Measurements from ENCODE around the gene RNF208. TPM values are rescaled to one million over a fixed set of nuclear protein-coding genes. Genes with fewer than 3 reads are reported as not detected.
A peak's percentile ranks its signal among the peaks of the same experiment; 100 is the strongest.

Gene RNF208
- total and polyA plus RNA-seq, 10 of the 15 experiments (the other 5 are each of a cell fraction or from before 2014, with no cell fraction given), result 0.06 to 10.7 (median 0.77) TPM

- peak; percentile 35; the same call in 1 of the 2 replicates for TF ChIP-seq STAT1 (conservative IDR thresholded peaks at IDR 0.05)
- TF ChIP-seq, protein P1, sequence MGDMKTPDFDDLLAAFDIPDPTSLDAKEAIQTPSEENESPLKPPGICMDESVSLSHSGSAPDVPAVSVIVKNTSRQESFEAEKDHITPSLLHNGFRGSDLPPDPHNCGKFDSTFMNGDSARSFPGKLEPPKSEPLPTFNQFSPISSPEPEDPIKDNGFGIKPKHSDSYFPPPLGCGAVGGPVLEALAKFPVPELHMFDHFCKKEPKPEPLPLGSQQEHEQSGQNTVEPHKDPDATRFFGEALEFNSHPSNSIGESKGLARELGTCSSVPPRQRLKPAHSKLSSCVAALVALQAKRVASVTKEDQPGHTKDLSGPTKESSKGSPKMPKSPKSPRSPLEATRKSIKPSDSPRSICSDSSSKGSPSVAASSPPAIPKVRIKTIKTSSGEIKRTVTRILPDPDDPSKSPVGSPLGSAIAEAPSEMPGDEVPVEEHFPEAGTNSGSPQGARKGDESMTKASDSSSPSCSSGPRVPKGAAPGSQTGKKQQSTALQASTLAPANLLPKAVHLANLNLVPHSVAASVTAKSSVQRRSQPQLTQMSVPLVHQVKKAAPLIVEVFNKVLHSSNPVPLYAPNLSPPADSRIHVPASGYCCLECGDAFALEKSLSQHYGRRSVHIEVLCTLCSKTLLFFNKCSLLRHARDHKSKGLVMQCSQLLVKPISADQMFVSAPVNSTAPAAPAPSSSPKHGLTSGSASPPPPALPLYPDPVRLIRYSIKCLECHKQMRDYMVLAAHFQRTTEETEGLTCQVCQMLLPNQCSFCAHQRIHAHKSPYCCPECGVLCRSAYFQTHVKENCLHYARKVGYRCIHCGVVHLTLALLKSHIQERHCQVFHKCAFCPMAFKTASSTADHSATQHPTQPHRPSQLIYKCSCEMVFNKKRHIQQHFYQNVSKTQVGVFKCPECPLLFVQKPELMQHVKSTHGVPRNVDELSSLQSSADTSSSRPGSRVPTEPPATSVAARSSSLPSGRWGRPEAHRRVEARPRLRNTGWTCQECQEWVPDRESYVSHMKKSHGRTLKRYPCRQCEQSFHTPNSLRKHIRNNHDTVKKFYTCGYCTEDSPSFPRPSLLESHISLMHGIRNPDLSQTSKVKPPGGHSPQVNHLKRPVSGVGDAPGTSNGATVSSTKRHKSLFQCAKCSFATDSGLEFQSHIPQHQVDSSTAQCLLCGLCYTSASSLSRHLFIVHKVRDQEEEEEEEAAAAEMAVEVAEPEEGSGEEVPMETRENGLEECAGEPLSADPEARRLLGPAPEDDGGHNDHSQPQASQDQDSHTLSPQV (IDR thresholded peaks at IDR 0.05), result no peak; the same call in 1 of the 2 replicates
- TF ChIP-seq NR2F1 (conservative IDR thresholded peaks at IDR 0.05), result peak; percentile 74
- TF ChIP-seq, protein P2, sequence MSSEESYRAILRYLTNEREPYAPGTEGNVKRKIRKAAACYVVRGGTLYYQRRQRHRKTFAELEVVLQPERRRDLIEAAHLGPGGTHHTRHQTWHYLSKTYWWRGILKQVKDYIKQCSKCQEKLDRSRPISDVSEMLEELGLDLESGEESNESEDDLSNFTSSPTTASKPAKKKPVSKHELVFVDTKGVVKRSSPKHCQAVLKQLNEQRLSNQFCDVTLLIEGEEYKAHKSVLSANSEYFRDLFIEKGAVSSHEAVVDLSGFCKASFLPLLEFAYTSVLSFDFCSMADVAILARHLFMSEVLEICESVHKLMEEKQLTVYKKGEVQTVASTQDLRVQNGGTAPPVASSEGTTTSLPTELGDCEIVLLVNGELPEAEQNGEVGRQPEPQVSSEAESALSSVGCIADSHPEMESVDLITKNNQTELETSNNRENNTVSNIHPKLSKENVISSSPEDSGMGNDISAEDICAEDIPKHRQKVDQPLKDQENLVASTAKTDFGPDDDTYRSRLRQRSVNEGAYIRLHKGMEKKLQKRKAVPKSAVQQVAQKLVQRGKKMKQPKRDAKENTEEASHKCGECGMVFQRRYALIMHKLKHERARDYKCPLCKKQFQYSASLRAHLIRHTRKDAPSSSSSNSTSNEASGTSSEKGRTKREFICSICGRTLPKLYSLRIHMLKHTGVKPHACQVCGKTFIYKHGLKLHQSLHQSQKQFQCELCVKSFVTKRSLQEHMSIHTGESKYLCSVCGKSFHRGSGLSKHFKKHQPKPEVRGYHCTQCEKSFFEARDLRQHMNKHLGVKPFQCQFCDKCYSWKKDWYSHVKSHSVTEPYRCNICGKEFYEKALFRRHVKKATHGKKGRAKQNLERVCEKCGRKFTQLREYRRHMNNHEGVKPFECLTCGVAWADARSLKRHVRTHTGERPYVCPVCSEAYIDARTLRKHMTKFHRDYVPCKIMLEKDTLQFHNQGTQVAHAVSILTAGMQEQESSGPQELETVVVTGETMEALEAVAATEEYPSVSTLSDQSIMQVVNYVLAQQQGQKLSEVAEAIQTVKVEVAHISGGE (CRISPR knock-in tag; IDR thresholded peaks at IDR 0.05), result peak; percentile 57; the same call in 1 of the 2 replicates
- TF ChIP-seq, protein P3, sequence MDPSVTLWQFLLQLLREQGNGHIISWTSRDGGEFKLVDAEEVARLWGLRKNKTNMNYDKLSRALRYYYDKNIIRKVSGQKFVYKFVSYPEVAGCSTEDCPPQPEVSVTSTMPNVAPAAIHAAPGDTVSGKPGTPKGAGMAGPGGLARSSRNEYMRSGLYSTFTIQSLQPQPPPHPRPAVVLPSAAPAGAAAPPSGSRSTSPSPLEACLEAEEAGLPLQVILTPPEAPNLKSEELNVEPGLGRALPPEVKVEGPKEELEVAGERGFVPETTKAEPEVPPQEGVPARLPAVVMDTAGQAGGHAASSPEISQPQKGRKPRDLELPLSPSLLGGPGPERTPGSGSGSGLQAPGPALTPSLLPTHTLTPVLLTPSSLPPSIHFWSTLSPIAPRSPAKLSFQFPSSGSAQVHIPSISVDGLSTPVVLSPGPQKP (IDR thresholded peaks at IDR 0.05; ENCODE audit: low read depth, low read length), result peak; percentile 94
- TF ChIP-seq DPF2 (IDR thresholded peaks at IDR 0.05), result peak; percentile 82
- TF ChIP-seq EED (IDR thresholded peaks at IDR 0.05; ENCODE audit: low read depth), result no peak
- 0 out of 2 replicates have a peak, but pooled peaks have one; percentile 47 for TF ChIP-seq TCF12 (IDR thresholded peaks at IDR 0.05; ENCODE audit: low read depth, low read length)
- peak; percentile 58 for TF ChIP-seq NR2C1 (IDR thresholded peaks at IDR 0.05)
- no peak for TF ChIP-seq PML (IDR thresholded peaks at IDR 0.05; ENCODE audit: low read length)
- TF ChIP-seq, protein P4, sequence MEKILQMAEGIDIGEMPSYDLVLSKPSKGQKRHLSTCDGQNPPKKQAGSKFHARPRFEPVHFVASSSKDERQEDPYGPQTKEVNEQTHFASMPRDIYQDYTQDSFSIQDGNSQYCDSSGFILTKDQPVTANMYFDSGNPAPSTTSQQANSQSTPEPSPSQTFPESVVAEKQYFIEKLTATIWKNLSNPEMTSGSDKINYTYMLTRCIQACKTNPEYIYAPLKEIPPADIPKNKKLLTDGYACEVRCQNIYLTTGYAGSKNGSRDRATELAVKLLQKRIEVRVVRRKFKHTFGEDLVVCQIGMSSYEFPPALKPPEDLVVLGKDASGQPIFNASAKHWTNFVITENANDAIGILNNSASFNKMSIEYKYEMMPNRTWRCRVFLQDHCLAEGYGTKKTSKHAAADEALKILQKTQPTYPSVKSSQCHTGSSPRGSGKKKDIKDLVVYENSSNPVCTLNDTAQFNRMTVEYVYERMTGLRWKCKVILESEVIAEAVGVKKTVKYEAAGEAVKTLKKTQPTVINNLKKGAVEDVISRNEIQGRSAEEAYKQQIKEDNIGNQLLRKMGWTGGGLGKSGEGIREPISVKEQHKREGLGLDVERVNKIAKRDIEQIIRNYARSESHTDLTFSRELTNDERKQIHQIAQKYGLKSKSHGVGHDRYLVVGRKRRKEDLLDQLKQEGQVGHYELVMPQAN (conservative IDR thresholded peaks at IDR 0.05), result peak; percentile 96
- peak; percentile 64; the same call in 1 of the 2 replicates for TF ChIP-seq TARDBP (IDR thresholded peaks at IDR 0.05; ENCODE audit: borderline replicate concordance)
- peak; percentile 89 for TF ChIP-seq MXI1 (IDR thresholded peaks at IDR 0.05; ENCODE audit: low read depth, low read length)
- TF ChIP-seq CTCF (IDR thresholded peaks at IDR 0.05 in 2 of 3, conservative IDR thresholded peaks at IDR 0.05 in 1 of 3; ENCODE audit: control insufficient read depth in 2 of 3, extremely low read depth in 1 of 3, insufficient read depth in 1 of 3, low read depth in 3 of 3, low read length in 3 of 3), result no peak
- peak; percentile 47 for TF ChIP-seq SMAD5 (IDR thresholded peaks at IDR 0.05; ENCODE audit: low read depth)
- TF ChIP-seq IRF4 (IDR thresholded peaks at IDR 0.05; ENCODE audit: low read depth, low read length), result no peak
These were observed 16.6 kb downstream of the RNF208 start, which contains the start of the genes NDOR1 and TMEM203 (continued) for GRCh38 chr9:137205126-137206069.
